Fibroblast of lung (primary cell): ENCODE results near the gene SALL2. TPM values are rescaled to one million over a fixed set of nuclear protein-coding genes. Genes with fewer than 3 reads are reported as not detected.

Experiments used
- DNase-seq, 2 donors: peaks; one replicate each; pipeline versions ENCODE4 v3.0.0 to v3.0.0-alpha.2; 2010; ENCODE audit warnings: low read depth in 2 of 2
- H2AFZ ChIP-seq: 2 replicates; pipeline ENCODE4 v1.5.1; 2012; ENCODE audit warnings: low read length, control low read depth, inconsistent platforms
- H3K27ac ChIP-seq: 2 replicates; pipeline ENCODE4 v1.5.1; 2011; ENCODE audit warnings: low read length, control low read depth; ENCODE audit not compliant: insufficient read depth
- H3K27me3 ChIP-seq: 2 replicates; pipeline ENCODE4 v1.5.1; 2011; ENCODE audit warnings: mild to moderate bottlenecking, low read length; ENCODE audit not compliant: control insufficient read depth, insufficient read depth
- H3K36me3 ChIP-seq: 2 replicates; pipeline ENCODE4 v1.5.1; 2011; ENCODE audit warnings: low read length; ENCODE audit not compliant: control insufficient read depth, insufficient read depth
- H3K4me1 ChIP-seq: 2 replicates; pipeline ENCODE4 v1.5.1; 2011; ENCODE audit warnings: low read length; ENCODE audit not compliant: control insufficient read depth, insufficient read depth; ENCODE audit errors: extremely low read depth
- H3K4me2 ChIP-seq: 2 replicates; pipeline ENCODE4 v1.5.1; 2011; ENCODE audit warnings: low read length, control low read depth; ENCODE audit not compliant: insufficient read depth; ENCODE audit errors: extremely low read depth
- H3K4me3 ChIP-seq, 4 experiments: fragments of 200-600 bp in 1 of 4; sonication (generic) in 1 of 4; replicated peaks in 1 of 4; 2 replicates each; pipeline ENCODE4 v1.5.1; 2011 to 2016; ENCODE audit warnings: low read length in 4 of 4, low read depth in 3 of 4, mild to moderate bottlenecking in 3 of 4, control low read depth in 2 of 4, inconsistent platforms in 1 of 4, mixed read lengths in 1 of 4; ENCODE audit not compliant: insufficient read depth in 1 of 4; ENCODE audit errors: control extremely low read depth in 1 of 4
- H3K79me2 ChIP-seq: 2 replicates; pipeline ENCODE4 v1.5.1; 2012; ENCODE audit warnings: mild to moderate bottlenecking, low read length, inconsistent platforms; ENCODE audit not compliant: control insufficient read depth, insufficient read depth
- H3K9ac ChIP-seq: 2 replicates; pipeline ENCODE4 v1.5.1; 2011; ENCODE audit warnings: mild to moderate bottlenecking, low read length, control low read depth; ENCODE audit not compliant: insufficient read depth
- H3K9me3 ChIP-seq: 2 replicates; pipeline ENCODE4 v1.5.1; 2012; ENCODE audit warnings: low read depth, low read length; ENCODE audit not compliant: control insufficient read depth, insufficient read depth
- H4K20me1 ChIP-seq: 2 replicates; pipeline ENCODE4 v1.5.1; 2011; ENCODE audit warnings: low read length; ENCODE audit not compliant: control insufficient read depth, insufficient read depth; ENCODE audit errors: extremely low read depth
- EZH2 ChIP-seq: IDR thresholded peaks from 2 replicates; pipeline ENCODE4 v1.5.1; 2012; ENCODE audit warnings: low read length, control low read depth, mild to moderate bottlenecking; ENCODE audit errors: missing control alignments
- polyA plus RNA-seq, 2 donors: library from polyadenylated mRNA; depleted of rRNA in 1 of 2; stranded (reverse) in 1 of 2; unstranded in 1 of 2; fragments of >200 nt; gene quantifications; 2 replicates each; pipeline ENCODE4 v1.2.1, GENCODE V29; 2011 to 2012; ENCODE audit warnings: missing spikeins in 1 of 2
- total RNA-seq: library from RNA; depleted of rRNA; stranded (reverse); fragments of >200 nt; gene quantifications from 2 replicates; pipeline ENCODE4 v1.2.1, GENCODE V29; 2014
- TF ChIP-seq, protein P1 (sequence below), 2 donors: IDR thresholded peaks in 1 of 2; conservative IDR thresholded peaks in 1 of 2; 1 replicate in 1 of 2; 2 replicates in 1 of 2; pipeline ENCODE4 v1.5.1; 2011 to 2012; ENCODE audit warnings: low read length in 2 of 2, control low read depth in 1 of 2, inconsistent platforms in 1 of 2, low read depth in 1 of 2, mild to moderate bottlenecking in 1 of 2

Gene SALL2
- total and polyA plus RNA-seq, 2 donors (not counting 1 experiment from before 2014, with no cell fraction given), result 3.5 to 3.9 TPM

DNA sequence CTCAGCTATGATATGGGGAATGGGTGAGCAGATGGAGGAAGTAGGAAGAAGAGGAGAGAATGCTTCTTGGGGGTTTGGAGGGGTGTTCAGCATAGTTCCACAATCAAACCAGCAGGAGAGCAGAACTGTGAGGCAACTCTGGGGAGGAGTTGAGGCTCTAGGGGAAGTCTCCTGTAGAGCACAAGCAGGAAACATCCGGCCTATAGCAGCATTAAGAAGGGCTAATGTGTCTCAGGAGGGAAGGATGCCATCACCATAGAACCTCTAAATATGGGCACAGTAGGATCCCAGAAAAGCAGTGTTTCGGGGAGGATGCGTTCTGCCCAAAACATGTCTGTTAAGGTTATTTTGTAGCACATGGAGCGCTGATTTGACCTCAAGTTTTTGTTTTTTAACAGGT lies 8.4 kb upstream of the SALL2 start:
- Histone ChIP-seq H4K20me1 (no peaks in the 10 kb centered on the region), H3K9me3 (no peaks in the 10 kb centered on the region), H3K27ac (no peak overlapping the region), H3K4me1 (no peaks in the 10 kb centered on the region), H3K79me2 (no peaks in the 10 kb centered on the region), H3K27me3 (peaks cover 37% of the 10 kb centered on the region), H2AFZ (no peak overlapping the region), H3K36me3 (no peaks in the 10 kb centered on the region), H3K4me2 (no peak overlapping the region), H3K4me3 (no peak overlapping the region), H3K9ac (no peak overlapping the region)
- no peak for DNase-seq
- TF ChIP-seq EZH2, result no peak
- TF ChIP-seq, protein P1, sequence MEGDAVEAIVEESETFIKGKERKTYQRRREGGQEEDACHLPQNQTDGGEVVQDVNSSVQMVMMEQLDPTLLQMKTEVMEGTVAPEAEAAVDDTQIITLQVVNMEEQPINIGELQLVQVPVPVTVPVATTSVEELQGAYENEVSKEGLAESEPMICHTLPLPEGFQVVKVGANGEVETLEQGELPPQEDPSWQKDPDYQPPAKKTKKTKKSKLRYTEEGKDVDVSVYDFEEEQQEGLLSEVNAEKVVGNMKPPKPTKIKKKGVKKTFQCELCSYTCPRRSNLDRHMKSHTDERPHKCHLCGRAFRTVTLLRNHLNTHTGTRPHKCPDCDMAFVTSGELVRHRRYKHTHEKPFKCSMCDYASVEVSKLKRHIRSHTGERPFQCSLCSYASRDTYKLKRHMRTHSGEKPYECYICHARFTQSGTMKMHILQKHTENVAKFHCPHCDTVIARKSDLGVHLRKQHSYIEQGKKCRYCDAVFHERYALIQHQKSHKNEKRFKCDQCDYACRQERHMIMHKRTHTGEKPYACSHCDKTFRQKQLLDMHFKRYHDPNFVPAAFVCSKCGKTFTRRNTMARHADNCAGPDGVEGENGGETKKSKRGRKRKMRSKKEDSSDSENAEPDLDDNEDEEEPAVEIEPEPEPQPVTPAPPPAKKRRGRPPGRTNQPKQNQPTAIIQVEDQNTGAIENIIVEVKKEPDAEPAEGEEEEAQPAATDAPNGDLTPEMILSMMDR (conservative IDR thresholded peaks at IDR 0.05 in 1 of 2, IDR thresholded peaks at IDR 0.05 in 1 of 2; ENCODE audit: low read depth in 1 of 2, low read length in 2 of 2), result no peak

GRCh38 chr14:21533294-21533693 lies 7.1 kb upstream of the SALL2 start:
- Histone ChIP-seq H3K4me1 (no peaks in the 10 kb centered on the region), H2AFZ (no peak overlapping the region), H3K36me3 (no peaks in the 10 kb centered on the region), H3K4me2 (no peak overlapping the region), H4K20me1 (no peaks in the 10 kb centered on the region), H3K27ac (no peak overlapping the region), H3K79me2 (no peaks in the 10 kb centered on the region), H3K27me3 (peaks cover 37% of the 10 kb centered on the region), H3K9ac (no peak overlapping the region), H3K4me3 (no peak overlapping the region), H3K9me3 (no peaks in the 10 kb centered on the region)
- DNase-seq, result no peak
- TF ChIP-seq, protein P1 (conservative IDR thresholded peaks at IDR 0.05 in 1 of 2, IDR thresholded peaks at IDR 0.05 in 1 of 2; ENCODE audit: low read depth in 1 of 2, low read length in 2 of 2), result no peak
- no peak for TF ChIP-seq EZH2

GRCh38 chr14:21529515-21529914 lies 3.4 kb upstream of the SALL2 start:
- H4K20me1 ChIP-seq, result no peaks in the 10 kb centered on the region
- TF ChIP-seq EZH2, result no peak
- TF ChIP-seq, protein P1 (conservative IDR thresholded peaks at IDR 0.05 in 1 of 2, IDR thresholded peaks at IDR 0.05 in 1 of 2; ENCODE audit: low read depth in 1 of 2, low read length in 2 of 2), result no peak
- no peaks in the 10 kb centered on the region for H3K4me1 ChIP-seq
- no peak overlapping the region for H3K27ac ChIP-seq
- no peak overlapping the region for H3K9ac ChIP-seq
- no peak overlapping the region for H3K4me3 ChIP-seq
- no peaks in the 10 kb centered on the region for H3K79me2 ChIP-seq
- peaks cover 8% of the 10 kb centered on the region for H3K27me3 ChIP-seq
- no peak overlapping the region for H3K4me2 ChIP-seq
- H3K9me3 ChIP-seq, result no peaks in the 10 kb centered on the region
- no peaks in the 10 kb centered on the region for H3K36me3 ChIP-seq
- no peak overlapping the region for H2AFZ ChIP-seq
- no peak for DNase-seq
